K562 (cell line): ENCODE measurements around the gene NTN1.

ENCODE experiments used
- HSF4 ChIP-seq: fragments of 250-450 bp; sonication (Bioruptor Pico); IDR thresholded peaks from 2 replicates; pipeline ENCODE4 v2.1.2; 2022; ENCODE audit warnings: mild to moderate bottlenecking, moderate library complexity, borderline replicate concordance
- NFIX ChIP-seq: fragments of 250-450 bp; sonication (Bioruptor Pico); IDR thresholded peaks from 2 replicates; pipeline ENCODE4 v1.4.0; 2020; ENCODE audit warnings: low read depth, mild to moderate bottlenecking, moderate library complexity
- TF ChIP-seq, protein P1 (sequence below): sonication (generic); formaldehyde crosslinking; IDR thresholded peaks from 2 replicates; pipeline ENCODE4 v1.9.0; 2022; ENCODE audit warnings: mild to moderate bottlenecking, missing genetic modification reagents

DNA sequence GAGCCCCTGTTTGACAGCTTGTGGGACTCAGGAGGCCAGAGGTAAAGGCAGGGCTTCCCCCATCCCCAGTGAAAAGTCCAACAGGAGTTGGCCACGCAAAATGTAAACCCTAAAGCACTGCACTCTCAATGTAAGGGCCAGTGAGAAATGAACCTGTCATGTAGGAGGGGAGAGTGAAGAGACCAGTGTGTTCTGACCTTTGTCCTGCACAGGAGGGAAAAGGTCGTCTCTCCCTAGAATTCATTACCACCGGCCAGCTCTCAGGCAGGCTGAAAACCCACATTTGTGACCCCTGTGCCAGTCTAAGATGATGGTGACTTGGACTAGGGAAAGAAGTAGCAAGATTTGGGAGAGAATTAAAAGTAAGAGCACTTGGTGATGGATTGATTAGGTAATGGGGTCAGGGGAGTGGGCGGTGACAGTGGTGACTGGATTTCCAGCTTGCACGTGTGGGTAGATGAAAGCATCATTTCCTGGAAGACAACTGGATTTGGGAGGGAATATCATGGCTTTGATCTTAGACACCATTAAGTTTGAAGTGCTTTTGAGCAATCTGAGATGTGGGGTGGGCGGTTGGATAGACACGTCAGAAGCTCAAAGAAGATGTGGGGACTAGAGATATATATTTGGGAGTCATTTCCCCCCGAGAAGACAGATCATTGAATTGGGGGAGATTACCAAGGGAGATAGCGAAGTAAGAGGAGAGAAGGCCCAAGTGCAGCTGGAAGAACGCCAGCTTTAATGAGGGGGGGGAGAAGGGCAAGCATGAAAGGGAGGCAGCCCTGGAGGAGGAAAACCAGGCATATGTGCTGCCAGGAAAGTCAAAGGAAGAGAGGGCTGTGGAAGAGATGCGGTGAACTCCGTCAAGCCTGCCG lies 119.5 kb downstream of the NTN1 start:
- TF ChIP-seq HSF4 (CRISPR knock-in tag) (no peak), NFIX (CRISPR knock-in tag) (no peak)
- TF ChIP-seq, protein P1, sequence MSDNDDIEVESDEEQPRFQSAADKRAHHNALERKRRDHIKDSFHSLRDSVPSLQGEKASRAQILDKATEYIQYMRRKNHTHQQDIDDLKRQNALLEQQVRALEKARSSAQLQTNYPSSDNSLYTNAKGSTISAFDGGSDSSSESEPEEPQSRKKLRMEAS (CRISPR knock-in tag): no peak
